ENCODE data around the gene TMIE. TPM values are rescaled to one million over a fixed set of nuclear protein-coding genes. Genes with fewer than 3 reads are reported as not detected.
A peak's percentile ranks its signal among the peaks of the same experiment; 100 is the strongest.

Gene TMIE
- total and polyA plus RNA-seq, 12 donors = 0.30 to 21.4 (median 2.0) TPM

DNA sequence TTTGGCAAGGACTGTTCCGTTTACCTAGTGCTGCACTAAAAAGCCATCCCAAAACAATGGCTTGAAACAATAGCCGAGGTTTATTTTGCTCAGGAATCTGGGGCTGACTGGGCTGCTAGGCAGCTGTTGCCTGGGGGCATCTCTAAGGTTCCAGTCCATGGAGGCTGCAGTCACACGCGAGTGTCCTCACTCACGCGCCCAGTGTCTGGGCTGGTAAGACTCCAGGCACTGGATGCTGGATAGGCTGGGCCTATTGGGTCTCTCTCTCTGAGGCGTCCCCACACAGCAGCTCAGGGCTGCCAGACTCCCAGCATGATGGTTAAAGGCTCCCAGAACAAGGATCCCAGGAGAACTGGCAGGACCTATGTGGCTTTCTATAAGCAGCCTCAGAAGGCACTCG lies 41.9 kb upstream of the TMIE start:
- WGBS, 4 donors = 86 to 95% (median 91%) methylated on average over 3 to 8 of the region's 8 CpGs
- no peak overlapping the region for H3K4me3 ChIP-seq

DNA sequence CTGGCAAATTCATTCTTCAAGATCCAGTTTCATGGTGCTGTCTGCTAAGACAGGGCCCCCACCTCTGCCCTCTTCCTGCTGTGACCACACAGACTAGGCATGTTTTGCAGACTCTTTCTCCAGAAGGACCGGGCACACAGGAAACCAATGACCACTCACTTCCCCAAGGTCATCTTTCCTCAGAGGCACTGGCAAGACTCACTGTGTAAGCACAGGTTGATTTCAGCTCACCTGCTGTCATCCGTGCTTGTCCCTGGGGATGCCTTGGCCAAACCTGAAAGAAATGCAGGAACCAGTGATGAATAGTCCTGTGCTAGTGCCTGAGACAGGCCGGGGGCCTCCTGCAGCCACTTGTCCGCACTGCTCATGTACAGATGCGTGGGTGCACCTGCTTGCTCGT lies 41.2 kb upstream of the TMIE start:
- intact Hi-C loops (cut with DNase I) = no loop called here
- WGBS, 4 donors = 50 to 84% (median 78%) methylated on average over 3 to 6 of the region's 6 CpGs
- H3K27me3 ChIP-seq = no peaks in the 10 kb centered on the region

More for the DNA sequence above, 41.9 kb upstream of the TMIE start:
- no peak overlapping the region for H3K27ac ChIP-seq
- H3K27me3 ChIP-seq = no peaks in the 10 kb centered on the region
- intact Hi-C loops (cut with DNase I) = no loop called here
- H3K9me3 ChIP-seq (replicated peaks in 1 of 3) = no peaks in the 10 kb centered on the region
- peaks cover 0 to 4% of the 10 kb centered on the region in 2 donors for H3K4me1 ChIP-seq (replicated peaks in 1 of 2)
- TF ChIP-seq POLR2A (IDR thresholded peaks at IDR 0.05) = no peak
- TF ChIP-seq CTCF (IDR thresholded peaks at IDR 0.05) = no peak
- H3K36me3 ChIP-seq (replicated peaks in 1 of 2) = no peaks in the 10 kb centered on the region
- DNase-seq = peak in 1 of 7 donors; percentile 30

DNA sequence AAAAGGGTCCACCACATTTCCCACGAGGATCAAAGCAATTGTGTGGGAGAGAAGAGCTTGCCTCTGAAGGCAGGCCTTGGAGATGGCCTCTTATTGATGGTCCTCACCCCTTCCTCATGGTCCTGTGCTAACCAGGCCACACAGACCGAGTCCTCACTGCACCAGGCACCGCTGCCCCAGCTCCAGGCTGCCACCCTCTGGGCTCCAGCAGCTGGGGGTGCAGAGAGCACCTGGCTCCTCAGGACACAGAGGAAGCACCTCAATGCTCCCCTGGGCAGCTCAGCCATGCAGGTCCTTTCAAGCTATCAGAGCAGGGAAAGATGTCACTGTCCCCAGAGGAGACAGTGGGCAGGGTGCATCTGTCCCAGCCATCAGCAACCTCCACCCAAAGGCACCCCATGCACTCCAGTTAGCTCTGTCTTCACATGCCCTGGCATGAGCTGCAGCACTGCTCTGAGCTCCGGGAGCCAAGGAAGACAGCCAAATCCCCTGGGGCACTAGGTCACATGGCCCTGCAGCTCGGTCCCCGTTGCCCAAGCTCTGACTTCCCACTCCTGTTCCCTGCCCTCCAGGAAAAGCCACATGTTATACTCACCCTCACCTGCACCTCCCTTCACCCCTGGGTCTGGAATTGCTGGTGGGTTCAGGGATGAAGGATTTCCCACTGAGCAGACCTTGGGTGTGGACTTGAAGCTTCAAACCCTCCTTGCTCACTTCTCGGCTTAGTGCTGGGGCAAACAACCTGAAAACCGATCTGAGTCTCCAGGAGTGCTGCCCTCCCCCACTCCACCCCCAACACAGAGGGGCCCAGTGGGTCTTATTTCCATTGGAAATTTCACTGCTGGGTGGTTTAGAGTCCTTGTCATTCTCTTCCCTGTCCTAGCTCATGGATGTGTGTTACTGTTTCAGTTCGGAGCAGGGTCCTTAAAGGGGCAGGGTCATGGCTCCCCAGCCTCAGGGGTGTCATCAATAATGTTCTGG lies 40.4 kb upstream of the TMIE start:
- TF ChIP-seq POLR2A (IDR thresholded peaks at IDR 0.05) (no peak), CTCF (IDR thresholded peaks at IDR 0.05) (no peak)
- no peak overlapping the region for H3K27ac ChIP-seq
- WGBS, 4 donors = 53 to 75% (median 65%) methylated on average over 6 to 9 of the region's 9 CpGs
- no peak overlapping the region for H3K4me3 ChIP-seq
- H3K9me3 ChIP-seq (replicated peaks in 1 of 3) = no peaks in the 10 kb centered on the region
- peaks cover 0 to 4% of the 10 kb centered on the region in 2 donors for H3K4me1 ChIP-seq (replicated peaks in 1 of 2)
- no peaks in the 10 kb centered on the region for H3K27me3 ChIP-seq
- intact Hi-C loops (cut with DNase I) = no loop called here
- H3K36me3 ChIP-seq (replicated peaks in 1 of 2) = no peaks in the 10 kb centered on the region
- DNase-seq = peak in 2 of 7 donors; percentile 32 to 51

More for the DNA sequence above, 41.2 kb upstream of the TMIE start:
- TF ChIP-seq POLR2A (IDR thresholded peaks at IDR 0.05) = no peak
- TF ChIP-seq CTCF (IDR thresholded peaks at IDR 0.05) = no peak
- Histone ChIP-seq H3K36me3 (replicated peaks in 1 of 2) (no peaks in the 10 kb centered on the region), H3K9me3 (replicated peaks in 1 of 3) (no peaks in the 10 kb centered on the region), H3K4me1 (replicated peaks in 1 of 2) (peaks cover 0 to 4% of the 10 kb centered on the region in 2 donors), H3K27ac (no peak overlapping the region), H3K4me3 (no peak overlapping the region)
- peak in 1 of 7 donors; percentile 34 for DNase-seq

Data from adrenal gland (tissue), 12 donors.